WTC11 (cell line): ENCODE measurements around the gene FOXP1. TPM values are rescaled to one million over a fixed set of nuclear protein-coding genes. Genes with fewer than 3 reads are reported as not detected.

Experiments
- ATAC-seq: fragments of 200-7000 bp; cut with Tn5 transposase; 2 replicates; pipeline ENCODE4 v1.10.0; 2021; ENCODE audit warnings: mild to moderate bottlenecking, moderate library complexity
- CTCF ChIA-PET: fragments of 300-600 bp; sonication (Branson Sonifier 250); formaldehyde crosslinking; loops from one replicate; lab custom pipeline; 2021; ENCODE audit warnings: antibody characterized with exemption; lab: Charles Lee
- POLR2A ChIA-PET: fragments of 350-600 bp; sonication (Branson Sonifier 250); formaldehyde crosslinking; loops from one replicate; lab custom pipeline; 2021; ENCODE audit warnings: antibody characterized with exemption; lab: Charles Lee
- DNase-seq: peaks from one replicate; pipeline ENCODE4 v3.0.0; 2021; ENCODE audit warnings: low spot score
- H3K27ac Mint-ChIP-seq: 2 replicates; pipeline ENCODE4 v1.8.0; 2021; ENCODE audit warnings: mixed read lengths
- H3K27me3 Mint-ChIP-seq: 2 replicates; pipeline ENCODE4 v1.8.0; 2021; ENCODE audit warnings: low read depth, mild to moderate bottlenecking, moderate library complexity, mixed read lengths
- H3K36me3 Mint-ChIP-seq: 2 replicates; pipeline ENCODE4 v1.8.0; 2021; ENCODE audit warnings: mixed read lengths
- H3K4me1 Mint-ChIP-seq: 2 replicates; pipeline ENCODE4 v1.8.0; 2022; ENCODE audit warnings: mixed read lengths
- H3K4me3 Mint-ChIP-seq: 2 replicates; pipeline ENCODE4 v1.8.0; 2021; ENCODE audit warnings: mild to moderate bottlenecking, moderate library complexity, mixed read lengths
- H3K9me3 Mint-ChIP-seq: 2 replicates; pipeline ENCODE4 v1.8.0; 2021; ENCODE audit warnings: mixed read lengths
- ATF1 ChIP-seq: sonication (generic); formaldehyde crosslinking; IDR thresholded peaks from 2 replicates; pipeline ENCODE4 v1.8.1; 2023; ENCODE audit warnings: mild to moderate bottlenecking, moderate library complexity, missing genetic modification reagents
- ATF2 ChIP-seq: sonication (generic); formaldehyde crosslinking; IDR thresholded peaks from 2 replicates; pipeline ENCODE4 v1.8.1; 2022; ENCODE audit warnings: low read depth, missing genetic modification reagents, borderline replicate concordance
- E2F1 ChIP-seq: sonication (generic); formaldehyde crosslinking; IDR thresholded peaks from 2 replicates; pipeline ENCODE4 v1.8.0; 2022; ENCODE audit warnings: mild to moderate bottlenecking, missing genetic modification reagents
- ELF4 ChIP-seq: sonication (generic); formaldehyde crosslinking; IDR thresholded peaks from 2 replicates; pipeline ENCODE4 v1.8.1; 2022; ENCODE audit warnings: low read depth, mild to moderate bottlenecking, moderate library complexity, missing genetic modification reagents
- ESRRA ChIP-seq: sonication (generic); formaldehyde crosslinking; IDR thresholded peaks from 2 replicates; pipeline ENCODE4 v1.8.1; 2022; ENCODE audit warnings: mild to moderate bottlenecking, missing genetic modification reagents, borderline replicate concordance
- FOXJ3 ChIP-seq: sonication (generic); formaldehyde crosslinking; IDR thresholded peaks from 2 replicates; pipeline ENCODE4 v1.9.0; 2021; ENCODE audit warnings: missing genetic modification reagents, mild to moderate bottlenecking, borderline replicate concordance
- FOXK1 ChIP-seq: sonication (generic); formaldehyde crosslinking; IDR thresholded peaks from 2 replicates; pipeline ENCODE4 v1.8.0; 2022; ENCODE audit warnings: mild to moderate bottlenecking, moderate library complexity, missing genetic modification reagents
- JUN ChIP-seq: sonication (generic); formaldehyde crosslinking; IDR thresholded peaks from 2 replicates; pipeline ENCODE4 v1.8.0; 2023; ENCODE audit warnings: mild to moderate bottlenecking, missing genetic modification reagents
- KAT7 ChIP-seq: sonication (generic); formaldehyde crosslinking; IDR thresholded peaks from 2 replicates; pipeline ENCODE4 v1.8.1; 2023; ENCODE audit warnings: missing genetic modification reagents, mild to moderate bottlenecking, borderline replicate concordance
- NFATC4 ChIP-seq: fragments of 250-450 bp; sonication (Bioruptor Pico); IDR thresholded peaks from 2 replicates; pipeline ENCODE4 v1.9.0; 2021; ENCODE audit warnings: mild to moderate bottlenecking
- PREB ChIP-seq: sonication (generic); formaldehyde crosslinking; IDR thresholded peaks from 2 replicates; pipeline ENCODE4 v1.8.1; 2022; ENCODE audit warnings: mild to moderate bottlenecking, missing genetic modification reagents, moderate library complexity, borderline replicate concordance
- RORB ChIP-seq: fragments of 250-450 bp; sonication (Bioruptor Pico); IDR thresholded peaks from 2 replicates; pipeline ENCODE4 v1.9.0; 2021; ENCODE audit warnings: mild to moderate bottlenecking
- SP1 ChIP-seq: sonication (generic); formaldehyde crosslinking; conservative IDR thresholded peaks from 2 replicates; pipeline ENCODE4 v1.8.1; 2022; ENCODE audit warnings: missing genetic modification reagents
- TEAD4 ChIP-seq: sonication (generic); formaldehyde crosslinking; IDR thresholded peaks from 2 replicates; pipeline ENCODE4 v1.8.0; 2022; ENCODE audit warnings: mild to moderate bottlenecking, missing genetic modification reagents
- ZNF121 ChIP-seq: sonication (generic); formaldehyde crosslinking; IDR thresholded peaks from 2 replicates; pipeline ENCODE4 v1.8.0; 2023; ENCODE audit warnings: missing genetic modification reagents
- ZNF138 ChIP-seq: sonication (generic); formaldehyde crosslinking; conservative IDR thresholded peaks from 2 replicates; pipeline ENCODE4 v1.8.1; 2022; ENCODE audit warnings: mild to moderate bottlenecking, moderate library complexity, missing genetic modification reagents
- ZNF219 ChIP-seq: sonication (generic); formaldehyde crosslinking; IDR thresholded peaks from 2 replicates; pipeline ENCODE4 v1.8.0; 2023; ENCODE audit warnings: missing genetic modification reagents, mild to moderate bottlenecking, borderline replicate concordance
- total RNA-seq: library from RNA; stranded (reverse); gene quantifications from 3 replicates; pipeline ENCODE4 v1.2.3, GENCODE V29; 2021
- TF ChIP-seq, protein P1 (sequence below): fragments of 200-600 bp; IDR thresholded peaks from 2 replicates; pipeline ENCODE4 v1.8.0; 2022; ENCODE audit warnings: antibody characterized with exemption
- TF ChIP-seq, protein P2 (sequence below): sonication (generic); formaldehyde crosslinking; IDR thresholded peaks from 2 replicates; pipeline ENCODE4 v1.8.0; 2023; ENCODE audit warnings: mild to moderate bottlenecking, missing genetic modification reagents
- TF ChIP-seq, protein P3 (sequence below): sonication (generic); formaldehyde crosslinking; IDR thresholded peaks from 2 replicates; pipeline ENCODE4 v1.8.0; 2022; ENCODE audit warnings: mild to moderate bottlenecking, missing genetic modification reagents

The FOXP1 gene
- total RNA-seq, 1 experiment from 2014 or later, result 25.8 TPM

DNA sequence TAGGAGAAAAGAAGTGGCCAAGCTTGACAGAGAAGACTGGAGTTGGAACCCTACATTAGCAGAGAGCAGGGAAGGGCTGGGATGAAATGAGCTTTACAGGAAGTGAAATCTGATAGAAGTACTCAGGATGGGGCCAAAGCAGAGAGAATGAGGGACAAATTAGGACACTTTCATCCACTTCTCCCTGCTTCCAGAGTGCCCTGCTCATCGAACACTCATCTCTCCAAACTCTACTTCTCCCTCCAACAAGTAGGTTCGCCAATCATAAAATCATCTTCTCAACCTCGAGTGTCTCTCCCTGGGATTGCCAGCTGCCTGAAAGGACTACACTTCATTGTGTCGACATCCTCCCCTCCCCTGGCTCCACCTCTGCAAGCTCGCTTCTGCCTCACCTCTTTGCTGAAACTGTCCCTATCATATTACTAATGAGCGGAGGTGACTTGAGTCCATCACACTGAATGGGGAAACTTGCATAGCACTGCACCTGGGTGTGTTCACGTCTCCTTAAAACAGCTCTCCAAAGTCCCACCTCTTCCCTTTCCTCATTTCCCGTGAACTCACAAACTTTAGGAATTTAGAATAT, 365.8 kb downstream of the FOXP1 start:
- CTCF ChIA-PET, result interaction anchor here (0.6 to 1.6 kb wide), 2 partner anchors 41 to 116 kb away, joined by 3 read pairs; no protein-coding TSS in a partner anchor
- POLR2A ChIA-PET, result no interaction called here
- Mint-ChIP-seq H3K9me3 (peaks cover 4% of the 10 kb centered on the region; the same call in 1 of the 2 replicates), H3K4me3 (no peak overlapping the region), H3K36me3 (no peaks in the 10 kb centered on the region; the same call in 1 of the 2 replicates), H3K27me3 (no peaks in the 10 kb centered on the region), H3K4me1 (peaks cover 51% of the 10 kb centered on the region), H3K27ac (peak overlapping the region; percentile 18)
- ATAC-seq, result peak; percentile 75
- no peak for TF ChIP-seq JUN (CRISPR knock-in tag)
- no peak for TF ChIP-seq NFATC4 (CRISPR knock-in tag)
- DNase-seq, result peak; percentile 18

DNA sequence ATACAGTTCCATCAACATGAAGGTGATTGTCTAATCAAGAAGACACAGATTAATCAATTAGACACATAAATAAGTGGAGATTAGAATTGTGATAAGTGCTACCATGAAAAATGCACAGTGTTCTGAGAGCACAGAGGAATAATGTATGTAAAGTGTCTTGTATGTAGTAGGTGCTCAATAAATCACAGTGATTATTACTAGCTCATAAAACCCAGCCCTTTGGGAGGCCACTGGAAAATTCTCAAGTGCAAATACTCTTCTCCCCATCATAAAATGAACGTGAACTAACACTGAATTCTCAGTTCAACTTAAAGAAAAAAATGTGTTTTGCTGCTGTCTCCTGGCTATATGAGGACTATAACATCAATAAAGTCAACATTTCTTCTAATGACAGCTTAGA, 368.2 kb downstream of the FOXP1 start:
- DNase-seq (no peak), ATAC-seq (no peak)
- ChIA-PET CTCF (interaction anchor here (0.5 to 1.4 kb wide), 2 partner anchors 75 to 182 kb away, joined by 3 read pairs; no protein-coding TSS in a partner anchor), POLR2A (no interaction called here)
- Mint-ChIP-seq H3K27me3 (no peaks in the 10 kb centered on the region), H3K4me1 (peaks cover 55% of the 10 kb centered on the region), H3K9me3 (no peaks in the 10 kb centered on the region), H3K4me3 (no peak overlapping the region), H3K27ac (0 out of 2 replicates have a peak overlapping the region, but pooled peaks have one; percentile 22), H3K36me3 (no peaks in the 10 kb centered on the region)
- TF ChIP-seq FOXJ3 (no peak), TEAD4 (CRISPR knock-in tag) (no peak), ATF1 (CRISPR knock-in tag) (no peak), JUN (CRISPR knock-in tag) (no peak), E2F1 (CRISPR knock-in tag) (no peak), PREB (CRISPR knock-in tag) (no peak), ELF4 (CRISPR knock-in tag) (no peak), SP1 (CRISPR knock-in tag) (no peak), RORB (no peak), FOXK1 (CRISPR knock-in tag) (no peak), ZNF138 (no peak), ATF2 (CRISPR knock-in tag) (no peak), ESRRA (CRISPR knock-in tag) (no peak), ZNF121 (CRISPR knock-in tag) (no peak), KAT7 (CRISPR knock-in tag) (no peak), ZNF219 (no peak)
- TF ChIP-seq, protein P1, sequence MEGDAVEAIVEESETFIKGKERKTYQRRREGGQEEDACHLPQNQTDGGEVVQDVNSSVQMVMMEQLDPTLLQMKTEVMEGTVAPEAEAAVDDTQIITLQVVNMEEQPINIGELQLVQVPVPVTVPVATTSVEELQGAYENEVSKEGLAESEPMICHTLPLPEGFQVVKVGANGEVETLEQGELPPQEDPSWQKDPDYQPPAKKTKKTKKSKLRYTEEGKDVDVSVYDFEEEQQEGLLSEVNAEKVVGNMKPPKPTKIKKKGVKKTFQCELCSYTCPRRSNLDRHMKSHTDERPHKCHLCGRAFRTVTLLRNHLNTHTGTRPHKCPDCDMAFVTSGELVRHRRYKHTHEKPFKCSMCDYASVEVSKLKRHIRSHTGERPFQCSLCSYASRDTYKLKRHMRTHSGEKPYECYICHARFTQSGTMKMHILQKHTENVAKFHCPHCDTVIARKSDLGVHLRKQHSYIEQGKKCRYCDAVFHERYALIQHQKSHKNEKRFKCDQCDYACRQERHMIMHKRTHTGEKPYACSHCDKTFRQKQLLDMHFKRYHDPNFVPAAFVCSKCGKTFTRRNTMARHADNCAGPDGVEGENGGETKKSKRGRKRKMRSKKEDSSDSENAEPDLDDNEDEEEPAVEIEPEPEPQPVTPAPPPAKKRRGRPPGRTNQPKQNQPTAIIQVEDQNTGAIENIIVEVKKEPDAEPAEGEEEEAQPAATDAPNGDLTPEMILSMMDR, result no peak
- TF ChIP-seq, protein P2, sequence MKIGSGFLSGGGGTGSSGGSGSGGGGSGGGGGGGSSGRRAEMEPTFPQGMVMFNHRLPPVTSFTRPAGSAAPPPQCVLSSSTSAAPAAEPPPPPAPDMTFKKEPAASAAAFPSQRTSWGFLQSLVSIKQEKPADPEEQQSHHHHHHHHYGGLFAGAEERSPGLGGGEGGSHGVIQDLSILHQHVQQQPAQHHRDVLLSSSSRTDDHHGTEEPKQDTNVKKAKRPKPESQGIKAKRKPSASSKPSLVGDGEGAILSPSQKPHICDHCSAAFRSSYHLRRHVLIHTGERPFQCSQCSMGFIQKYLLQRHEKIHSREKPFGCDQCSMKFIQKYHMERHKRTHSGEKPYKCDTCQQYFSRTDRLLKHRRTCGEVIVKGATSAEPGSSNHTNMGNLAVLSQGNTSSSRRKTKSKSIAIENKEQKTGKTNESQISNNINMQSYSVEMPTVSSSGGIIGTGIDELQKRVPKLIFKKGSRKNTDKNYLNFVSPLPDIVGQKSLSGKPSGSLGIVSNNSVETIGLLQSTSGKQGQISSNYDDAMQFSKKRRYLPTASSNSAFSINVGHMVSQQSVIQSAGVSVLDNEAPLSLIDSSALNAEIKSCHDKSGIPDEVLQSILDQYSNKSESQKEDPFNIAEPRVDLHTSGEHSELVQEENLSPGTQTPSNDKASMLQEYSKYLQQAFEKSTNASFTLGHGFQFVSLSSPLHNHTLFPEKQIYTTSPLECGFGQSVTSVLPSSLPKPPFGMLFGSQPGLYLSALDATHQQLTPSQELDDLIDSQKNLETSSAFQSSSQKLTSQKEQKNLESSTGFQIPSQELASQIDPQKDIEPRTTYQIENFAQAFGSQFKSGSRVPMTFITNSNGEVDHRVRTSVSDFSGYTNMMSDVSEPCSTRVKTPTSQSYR, result no peak
- TF ChIP-seq, protein P3, sequence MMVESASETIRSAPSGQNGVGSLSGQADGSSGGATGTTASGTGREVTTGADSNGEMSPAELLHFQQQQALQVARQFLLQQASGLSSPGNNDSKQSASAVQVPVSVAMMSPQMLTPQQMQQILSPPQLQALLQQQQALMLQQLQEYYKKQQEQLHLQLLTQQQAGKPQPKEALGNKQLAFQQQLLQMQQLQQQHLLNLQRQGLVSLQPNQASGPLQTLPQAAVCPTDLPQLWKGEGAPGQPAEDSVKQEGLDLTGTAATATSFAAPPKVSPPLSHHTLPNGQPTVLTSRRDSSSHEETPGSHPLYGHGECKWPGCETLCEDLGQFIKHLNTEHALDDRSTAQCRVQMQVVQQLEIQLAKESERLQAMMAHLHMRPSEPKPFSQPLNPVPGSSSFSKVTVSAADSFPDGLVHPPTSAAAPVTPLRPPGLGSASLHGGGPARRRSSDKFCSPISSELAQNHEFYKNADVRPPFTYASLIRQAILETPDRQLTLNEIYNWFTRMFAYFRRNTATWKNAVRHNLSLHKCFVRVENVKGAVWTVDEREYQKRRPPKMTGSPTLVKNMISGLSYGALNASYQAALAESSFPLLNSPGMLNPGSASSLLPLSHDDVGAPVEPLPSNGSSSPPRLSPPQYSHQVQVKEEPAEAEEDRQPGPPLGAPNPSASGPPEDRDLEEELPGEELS (CRISPR knock-in tag), result no peak
